Colonic mucosa (tissue), 4 donors: ENCODE results near the gene SNX32. TPM values are rescaled to one million over a fixed set of nuclear protein-coding genes. Genes with fewer than 3 reads are reported as not detected.

Source experiments
- DNase-seq: peaks from one replicate; pipeline ENCODE4 v3.0.0-alpha.2; 2020
- H3K27ac ChIP-seq: fragments of 200-600 bp; one replicate; pipeline ENCODE4 v1.8.0; 2021
- H3K27me3 ChIP-seq: fragments of 200-600 bp; one replicate; pipeline ENCODE4 v1.8.0; 2021
- H3K36me3 ChIP-seq: fragments of 200-600 bp; one replicate; pipeline ENCODE4 v1.8.0; 2021
- H3K4me1 ChIP-seq: fragments of 200-600 bp; one replicate; pipeline ENCODE4 v1.8.0; 2021; ENCODE audit warnings: mild to moderate bottlenecking
- H3K4me3 ChIP-seq: fragments of 200-600 bp; one replicate; pipeline ENCODE4 v1.8.0; 2021
- H3K9ac ChIP-seq, 2 donors: one replicate each; pipeline ENCODE4 v1.7.0; 2013; ENCODE audit warnings: control low read depth in 2 of 2, low read depth in 2 of 2, low read length in 2 of 2
- H3K9me3 ChIP-seq: fragments of 200-600 bp; one replicate; pipeline ENCODE4 v1.8.0; 2021
- CTCF ChIP-seq: fragments of 200-600 bp; IDR thresholded peaks from one replicate; pipeline ENCODE4 v1.8.0; 2022; ENCODE audit warnings: antibody characterized with exemption, mild to moderate bottlenecking
- intact Hi-C: fragments of 100-400 bp; cut with DNase I; formaldehyde crosslinking; loops from one replicate; pipeline ENCODE4 v1.14.1; 2022
- total RNA-seq, 2 donors: library from RNA; stranded (reverse); fragmentation: NEBNext Ultra II Directional in 1 of 2; extraction: Animal tissue kit (Norgen Biotek cat#: 25700) in 1 of 2; gene quantifications; one replicate each; pipeline ENCODE4 v1.2.1, GENCODE V29; 2021
- donor health status: healthy.
- donor health status: DM: no; HTN: no; CAD: no.
- donor health status: DM: no; HTN: no; CAD: no.

The SNX32 gene
- total RNA-seq, 2 donors from 2014 or later = 1.6 to 1.9 TPM

GRCh38 chr11:65861165-65861505 lies 27.4 kb downstream of the SNX32 start:
- DNase-seq = no peak
- TF ChIP-seq CTCF = no peak

GRCh38 chr11:65861533-65862183 lies 27.9 kb downstream of the SNX32 start:
- no peak for TF ChIP-seq CTCF
- H3K4me3 ChIP-seq = peak overlapping the region; percentile 92
- H3K27me3 ChIP-seq = no peaks in the 10 kb centered on the region
- intact Hi-C loops = no loop called here
- peak overlapping the region; percentile 100 for H3K27ac ChIP-seq
- H3K9me3 ChIP-seq = no peaks in the 10 kb centered on the region
- no peak for DNase-seq
- H3K9ac ChIP-seq = peak overlapping the region; percentile 79 to 82
- H3K4me1 ChIP-seq = peaks cover 11% of the 10 kb centered on the region
- peaks cover 7% of the 10 kb centered on the region for H3K36me3 ChIP-seq

More at GRCh38 chr11:65861165-65861505, 27.4 kb downstream of the SNX32 start:
- Histone ChIP-seq H3K9me3 (no peaks in the 10 kb centered on the region), H3K27me3 (no peaks in the 10 kb centered on the region), H3K36me3 (peaks cover 7% of the 10 kb centered on the region), H3K27ac (peak overlapping the region; percentile 100), H3K4me1 (peaks cover 13% of the 10 kb centered on the region), H3K4me3 (peak overlapping the region; percentile 92), H3K9ac (peak overlapping the region; percentile 79 to 82)
- intact Hi-C loops = no loop called here

- no peak for DNase-seq
- Histone ChIP-seq H3K4me3 (no peak overlapping the region), H3K27ac (peak overlapping the region; percentile 100), H3K27me3 (no peaks in the 10 kb centered on the region), H3K36me3 (peaks cover 7% of the 10 kb centered on the region), H3K9ac (peak overlapping the region in 1 of 2 donors; percentile 14), H3K9me3 (no peaks in the 10 kb centered on the region), H3K4me1 (peaks cover 11% of the 10 kb centered on the region)
- intact Hi-C loops = no loop called here
- no peak for TF ChIP-seq CTCF
These were observed 28.5 kb downstream of the SNX32 start for GRCh38 chr11:65862191-65862735.

- no peak for TF ChIP-seq CTCF
- no peak overlapping the region for H3K27ac ChIP-seq
- peaks cover 11% of the 10 kb centered on the region for H3K4me1 ChIP-seq
- no peaks in the 10 kb centered on the region for H3K9me3 ChIP-seq
- intact Hi-C loops = no loop called here
- no peak overlapping the region for H3K4me3 ChIP-seq
- no peak for DNase-seq
- H3K36me3 ChIP-seq = peaks cover 7% of the 10 kb centered on the region
- peak overlapping the region in 1 of 2 donors; percentile 14 for H3K9ac ChIP-seq
- no peaks in the 10 kb centered on the region for H3K27me3 ChIP-seq
These were observed 29.5 kb downstream of the SNX32 start for GRCh38 chr11:65862941-65863888.

DNA sequence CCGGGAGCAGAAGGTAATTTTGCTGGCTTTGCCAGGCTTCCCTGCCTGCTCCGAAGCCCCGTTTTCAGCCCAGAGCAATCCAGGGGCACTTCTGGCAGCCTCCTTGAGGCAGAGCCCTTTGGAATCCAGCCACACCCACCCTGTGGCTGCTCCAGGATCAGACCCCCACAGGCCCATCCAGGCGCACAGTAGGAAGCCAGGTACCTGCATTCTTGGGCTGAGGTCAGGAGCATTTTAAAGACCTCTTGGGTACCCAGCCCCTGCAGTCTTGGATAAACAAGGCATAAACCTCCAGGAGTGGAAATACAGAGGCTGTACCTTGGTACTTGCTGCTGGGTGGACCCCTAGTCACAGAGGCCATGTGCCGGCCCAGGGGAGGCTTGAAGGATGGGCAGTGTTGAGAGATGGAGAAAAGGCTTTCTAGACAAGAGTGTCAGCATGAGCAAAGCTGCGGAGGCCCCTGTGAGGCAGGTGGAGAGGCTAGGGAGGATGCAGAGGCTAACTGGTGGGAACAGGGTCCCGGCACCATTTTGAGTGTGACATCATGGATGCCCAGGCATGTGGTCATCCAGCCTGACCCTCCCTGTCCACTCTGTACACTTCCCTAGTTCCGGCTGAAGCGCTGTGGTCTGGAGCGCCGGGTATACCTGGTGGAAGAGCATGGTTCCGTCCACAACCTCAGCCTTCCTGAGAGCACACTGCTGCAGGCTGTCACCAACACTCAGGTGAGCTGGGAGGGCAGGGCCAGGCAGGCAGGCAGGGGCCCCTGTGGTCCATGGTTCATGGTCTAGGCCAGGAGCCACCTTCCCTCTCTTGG lies 30.3 kb downstream of the SNX32 start:
- Histone ChIP-seq H3K4me1 (peaks cover 11% of the 10 kb centered on the region), H3K36me3 (peaks cover 7% of the 10 kb centered on the region)
- DNase-seq = no peak

More for the DNA sequence above, 30.3 kb downstream of the SNX32 start:
- intact Hi-C loops = no loop called here
- H3K27ac ChIP-seq = no peak overlapping the region
- H3K4me3 ChIP-seq = no peak overlapping the region
- H3K27me3 ChIP-seq = no peaks in the 10 kb centered on the region
- no peak overlapping the region for H3K9ac ChIP-seq
- no peaks in the 10 kb centered on the region for H3K9me3 ChIP-seq
- no peak for TF ChIP-seq CTCF
